H1 (cell line): ENCODE results near the gene CALM1. TPM values are rescaled to one million over a fixed set of nuclear protein-coding genes. Genes with fewer than 3 reads are reported as not detected.
A peak's percentile ranks its signal among the peaks of the same experiment; 100 is the strongest.

Experiments used
- CREB1 ChIP-seq: IDR thresholded peaks from 2 replicates; pipeline ENCODE4 v1.6.1; 2012; ENCODE audit warnings: inconsistent platforms
- HDAC2 ChIP-seq, 2 experiments: fragments of 300-600 bp in 1 of 2; sonication (generic) in 1 of 2; IDR thresholded peaks; 2 replicates each; pipeline ENCODE4 v1.6.1; 2011 to 2012; ENCODE audit warnings: low read depth in 2 of 2, low read length in 2 of 2, mild to moderate bottlenecking in 2 of 2, moderate library complexity in 2 of 2, borderline replicate concordance in 1 of 2, inconsistent platforms in 1 of 2
- PHF8 ChIP-seq: fragments of 200-600 bp; sonication (generic); conservative IDR thresholded peaks from 2 replicates; pipeline ENCODE4 v1.7.1; 2012; ENCODE audit warnings: low read depth, mild to moderate bottlenecking, inconsistent platforms, low read length, moderate library complexity
- RBBP5 ChIP-seq: IDR thresholded peaks from 2 replicates; pipeline ENCODE4 v1.7.1; 2012; ENCODE audit warnings: low read depth, mild to moderate bottlenecking, inconsistent platforms, low read length, moderate library complexity, borderline replicate concordance
- polyA plus RNA-seq, 7 experiments: library from polyadenylated mRNA; depleted of rRNA in 3 of 7; stranded (reverse) in 5 of 7; unstranded in 2 of 7; fragments of >200 nt in 5 of 7; fragments of 200-250 nt in 2 of 7; gene quantifications; 1 replicate in 5 of 7; 2 replicates in 1 of 7; 4 replicates in 1 of 7; pipeline versions ENCODE4 v1.2.1 to v1.2.3, GENCODE V29; 2011 to 2013; ENCODE audit warnings: missing spikeins in 2 of 7, mixed read lengths in 2 of 7
- total RNA-seq: library from RNA; stranded (reverse); fragmentation: NEBNext Ultra II Directional; extraction: Animal tissue kit (Norgen Biotek cat#: 25700); gene quantifications from 2 replicates; pipeline ENCODE4 v1.2.1, GENCODE V29; 2021

CALM1 gene
- total and polyA plus RNA-seq, 2 of the 8 experiments (the other 6 are each of a cell fraction or from before 2014, with no cell fraction given): 285 to 422 TPM

DNA sequence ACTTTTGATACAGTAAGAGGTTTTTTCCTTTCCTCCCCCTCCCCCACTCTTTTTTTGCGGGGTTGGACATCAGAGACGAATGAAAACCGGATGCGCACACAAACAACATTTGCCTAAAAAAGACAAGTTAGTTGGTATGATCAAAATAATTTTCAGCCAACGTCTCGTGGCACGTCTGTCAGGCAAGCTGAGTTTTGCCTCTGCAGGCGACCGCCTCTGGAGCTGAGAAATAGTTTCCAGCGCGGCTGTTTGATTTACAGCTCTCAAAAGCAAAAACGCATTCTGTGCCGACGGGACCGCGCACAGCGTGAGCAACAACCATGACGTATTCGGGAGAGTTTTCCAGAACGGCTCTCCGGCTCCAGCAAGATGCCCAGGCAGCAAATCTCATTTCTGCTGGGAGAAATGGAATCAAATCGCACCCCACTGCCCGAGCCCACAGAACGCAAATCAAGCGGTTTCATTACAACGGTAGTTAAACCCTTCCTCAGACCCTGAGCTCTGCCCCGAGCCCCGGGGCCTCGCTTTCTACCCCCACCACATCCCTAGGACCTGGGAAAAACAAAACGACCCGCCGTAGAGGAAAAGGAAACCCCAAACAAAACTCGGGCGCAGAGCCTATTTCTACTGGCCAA lies 14.2 kb upstream of the CALM1 start (continued):
- 0 out of 2 replicates have a peak, but pooled peaks have one; percentile 11 for TF ChIP-seq RBBP5
- peak; percentile 30; the same call in 1 of the 2 replicates for TF ChIP-seq PHF8
- no peak for TF ChIP-seq HDAC2 (IDR thresholded peaks at IDR 0.05; ENCODE audit: borderline replicate concordance in 1 of 2, low read depth in 2 of 2, low read length in 2 of 2)
- peak; percentile 71 for TF ChIP-seq CREB1
- TF ChIP-seq, all 59 proteins: peak for 9
